GM18526 (cell line): Measurements from ENCODE around the gene EXOC6B.

ENCODE experiments used
- POLR2A ChIP-seq: IDR thresholded peaks from 3 replicates; pipeline ENCODE4 v1.6.1; 2011; ENCODE audit not compliant: insufficient read length; ENCODE audit errors: extremely low read depth

The EXOC6B gene

GRCh38 chr2:72141032-72141645 lies 684.7 kb downstream of the EXOC6B start:
- no peak for TF ChIP-seq POLR2A

- TF ChIP-seq POLR2A, result no peak
These were observed 685.2 kb downstream of the EXOC6B start for GRCh38 chr2:72140621-72140960.

- TF ChIP-seq POLR2A, result no peak
These were observed 685.8 kb downstream of the EXOC6B start for GRCh38 chr2:72139874-72140620.

- TF ChIP-seq POLR2A, result no peak
These were observed 686.4 kb downstream of the EXOC6B start for GRCh38 chr2:72139471-72139873.

GRCh38 chr2:72138921-72139381 lies 686.9 kb downstream of the EXOC6B start:
- no peak for TF ChIP-seq POLR2A

GRCh38 chr2:72138011-72138881 lies 687.6 kb downstream of the EXOC6B start:
- TF ChIP-seq POLR2A, result no peak

GRCh38 chr2:72137498-72138010 lies 688.3 kb downstream of the EXOC6B start:
- TF ChIP-seq POLR2A, result no peak

- no peak for TF ChIP-seq POLR2A
These were observed 688.8 kb downstream of the EXOC6B start for GRCh38 chr2:72136933-72137497.

GRCh38 chr2:72136331-72136730 lies 689.5 kb downstream of the EXOC6B start:
- TF ChIP-seq POLR2A, result no peak

GRCh38 chr2:72135921-72136320 lies 689.9 kb downstream of the EXOC6B start:
- TF ChIP-seq POLR2A, result no peak

GRCh38 chr2:72134997-72135800 lies 690.6 kb downstream of the EXOC6B start:
- no peak for TF ChIP-seq POLR2A

GRCh38 chr2:72134408-72134996 lies 691.3 kb downstream of the EXOC6B start:
- no peak for TF ChIP-seq POLR2A

- TF ChIP-seq POLR2A, result no peak
These were observed 692.0 kb downstream of the EXOC6B start for GRCh38 chr2:72133721-72134407.
